ENCODE data around the gene CTXN1.

Gene CTXN1

DNA sequence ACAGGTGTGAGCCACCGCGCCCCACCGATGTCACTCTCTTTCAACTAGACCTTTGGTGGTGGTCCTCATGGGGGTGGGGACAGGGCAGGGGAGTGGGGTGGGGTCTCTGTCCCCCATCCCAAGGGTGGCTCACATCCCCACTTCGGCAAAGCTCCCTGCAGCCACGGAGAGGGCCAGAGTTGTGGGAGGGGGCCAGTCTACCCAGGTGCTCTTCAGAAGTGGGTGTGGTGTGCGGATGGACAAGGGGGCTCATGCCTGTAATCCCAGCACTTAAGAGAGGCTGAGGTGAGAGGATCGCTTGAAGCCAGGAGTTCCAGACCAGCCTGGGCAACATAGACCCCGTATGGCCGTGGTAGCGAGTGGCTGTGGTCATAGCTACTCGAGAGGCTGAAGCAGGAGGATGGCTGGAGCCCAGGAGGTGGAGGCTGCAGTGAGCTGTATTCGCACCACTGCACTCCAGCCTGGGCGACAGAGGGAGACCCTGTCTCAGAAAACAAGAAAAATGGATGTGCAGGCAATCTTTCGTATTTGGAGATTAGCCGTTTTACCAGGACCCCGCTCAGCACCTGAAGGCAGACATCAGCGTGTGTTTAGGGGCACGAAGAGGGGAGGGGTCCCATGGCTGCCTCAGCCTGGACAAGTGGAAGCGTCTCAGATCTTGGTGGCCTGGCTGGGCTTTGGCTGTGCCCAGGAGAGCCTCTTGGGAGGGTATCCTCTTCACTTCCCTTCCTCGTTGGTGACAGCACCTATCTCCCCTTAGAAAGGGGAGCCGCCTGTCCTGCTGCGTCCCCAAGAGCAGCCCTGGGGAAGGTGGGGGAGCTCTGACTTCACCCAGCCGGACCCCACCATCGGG, 10.5 kb downstream of the CTXN1 start:
- no peak for DNase-seq (ENCODE audit: insufficient read length, low spot score)
- no peak; the same call in 1 of the 2 replicates for TF ChIP-seq POLR2A (IDR thresholded peaks at IDR 0.05; ENCODE audit: low read depth, low read length)
- no peak for TF ChIP-seq POU2F2 (IDR thresholded peaks at IDR 0.05; ENCODE audit: low read depth, low read length)
- no peak for TF ChIP-seq SPI1 (IDR thresholded peaks at IDR 0.05; ENCODE audit: low read depth, low read length)
- no peak for TF ChIP-seq TAF1 (IDR thresholded peaks at IDR 0.05; ENCODE audit: low read depth, low read length)
- FAIRE-seq, result no peak

DNA sequence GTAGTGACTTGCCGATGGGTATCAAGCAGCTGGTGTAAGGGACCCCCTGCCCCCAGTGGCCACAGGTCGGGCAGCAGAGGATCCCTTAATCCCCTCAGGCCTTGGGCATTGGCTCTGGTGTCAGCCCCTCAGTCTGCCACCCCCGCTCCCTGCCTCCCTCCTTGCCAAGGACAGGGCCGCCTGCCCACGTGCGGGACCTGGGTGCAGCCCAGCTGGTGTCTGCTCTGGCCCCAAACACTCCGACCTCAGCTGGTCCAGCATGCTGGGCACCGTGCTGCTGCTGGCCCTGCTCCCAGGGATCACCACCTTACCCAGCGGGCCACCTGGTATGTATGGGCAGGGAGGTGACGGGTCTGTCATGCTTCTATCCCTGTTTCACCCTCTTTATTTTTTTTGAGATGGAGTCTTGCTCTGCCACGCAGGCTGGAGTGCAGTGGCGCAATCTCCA, 11.3 kb downstream of the CTXN1 start, which contains the start of gene TGFBR3L:
TSS of gene TGFBR3L (plus strand) at position 233 of the 448 bp plus-strand sequence.
- no peak for FAIRE-seq
- TF ChIP-seq TAF1 (IDR thresholded peaks at IDR 0.05; ENCODE audit: low read depth, low read length), result no peak
- peak; percentile 63; the same call in 1 of the 2 replicates for TF ChIP-seq POLR2AphosphoS5 (IDR thresholded peaks at IDR 0.05; ENCODE audit: low read depth, low read length)
- no peak for DNase-seq (ENCODE audit: insufficient read length, low spot score)

DNA sequence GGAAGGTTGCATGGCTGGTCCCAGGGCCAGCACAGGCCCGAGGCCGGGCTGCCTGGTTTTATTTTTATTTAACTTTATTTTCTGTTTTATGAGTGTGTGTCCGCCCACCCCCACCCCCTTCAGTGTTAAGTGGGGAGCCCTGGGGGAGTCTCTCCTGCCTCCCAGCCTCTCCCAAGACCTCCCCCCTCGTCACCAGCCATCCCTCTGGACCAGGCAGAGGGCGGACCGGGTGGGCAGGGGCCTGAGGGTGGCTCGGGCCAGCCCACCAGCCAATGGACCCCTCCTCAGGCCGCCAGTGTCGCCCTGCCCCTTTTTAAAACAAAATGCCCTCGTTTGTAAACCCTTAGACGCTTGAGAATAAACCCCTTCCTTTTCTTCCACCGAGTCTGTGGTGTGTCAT, 11.8 kb downstream of the CTXN1 start:
- no peak for DNase-seq (ENCODE audit: insufficient read length, low spot score)
- no peak for FAIRE-seq
- TF ChIP-seq PAX5 (IDR thresholded peaks at IDR 0.05; ENCODE audit: insufficient read depth, low read length, severe bottlenecking) (no peak), TAF1 (IDR thresholded peaks at IDR 0.05; ENCODE audit: low read depth, low read length) (no peak), POU2F2 (IDR thresholded peaks at IDR 0.05; ENCODE audit: low read depth, low read length) (no peak), POLR2A (IDR thresholded peaks at IDR 0.05; ENCODE audit: low read depth, low read length) (no peak), POLR2AphosphoS5 (IDR thresholded peaks at IDR 0.05; ENCODE audit: low read depth, low read length) (no peak), SPI1 (IDR thresholded peaks at IDR 0.05; ENCODE audit: low read depth, low read length) (no peak)

DNA sequence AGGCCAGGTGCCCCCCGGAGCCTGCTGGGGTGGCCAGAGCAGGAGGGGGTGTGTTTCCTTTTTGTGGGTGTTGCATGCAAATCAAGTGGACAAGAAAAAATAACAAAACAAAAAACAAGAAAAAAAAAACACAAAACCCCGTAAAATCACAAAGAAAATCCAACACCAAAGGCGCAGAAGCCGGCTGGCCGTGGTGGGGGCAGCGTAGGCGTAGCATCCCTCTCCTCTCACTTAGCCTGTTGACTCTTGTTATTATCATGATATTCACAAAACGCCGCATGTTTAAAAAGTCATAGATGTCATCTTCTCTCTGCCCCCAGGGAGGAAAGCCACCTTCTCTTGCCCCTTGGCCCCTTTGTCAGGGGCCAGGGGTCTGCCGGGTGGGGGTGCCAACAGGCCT, 12.3 kb downstream of the CTXN1 start:
- no peak for DNase-seq (ENCODE audit: insufficient read length, low spot score)
- no peak for FAIRE-seq
- TF ChIP-seq PAX5 (IDR thresholded peaks at IDR 0.05; ENCODE audit: insufficient read depth, low read length, severe bottlenecking) (no peak), POLR2AphosphoS5 (IDR thresholded peaks at IDR 0.05; ENCODE audit: low read depth, low read length) (no peak), POU2F2 (IDR thresholded peaks at IDR 0.05; ENCODE audit: low read depth, low read length) (no peak), POLR2A (IDR thresholded peaks at IDR 0.05; ENCODE audit: low read depth, low read length) (no peak), TAF1 (IDR thresholded peaks at IDR 0.05; ENCODE audit: low read depth, low read length) (no peak), SPI1 (IDR thresholded peaks at IDR 0.05; ENCODE audit: low read depth, low read length) (no peak)

DNA sequence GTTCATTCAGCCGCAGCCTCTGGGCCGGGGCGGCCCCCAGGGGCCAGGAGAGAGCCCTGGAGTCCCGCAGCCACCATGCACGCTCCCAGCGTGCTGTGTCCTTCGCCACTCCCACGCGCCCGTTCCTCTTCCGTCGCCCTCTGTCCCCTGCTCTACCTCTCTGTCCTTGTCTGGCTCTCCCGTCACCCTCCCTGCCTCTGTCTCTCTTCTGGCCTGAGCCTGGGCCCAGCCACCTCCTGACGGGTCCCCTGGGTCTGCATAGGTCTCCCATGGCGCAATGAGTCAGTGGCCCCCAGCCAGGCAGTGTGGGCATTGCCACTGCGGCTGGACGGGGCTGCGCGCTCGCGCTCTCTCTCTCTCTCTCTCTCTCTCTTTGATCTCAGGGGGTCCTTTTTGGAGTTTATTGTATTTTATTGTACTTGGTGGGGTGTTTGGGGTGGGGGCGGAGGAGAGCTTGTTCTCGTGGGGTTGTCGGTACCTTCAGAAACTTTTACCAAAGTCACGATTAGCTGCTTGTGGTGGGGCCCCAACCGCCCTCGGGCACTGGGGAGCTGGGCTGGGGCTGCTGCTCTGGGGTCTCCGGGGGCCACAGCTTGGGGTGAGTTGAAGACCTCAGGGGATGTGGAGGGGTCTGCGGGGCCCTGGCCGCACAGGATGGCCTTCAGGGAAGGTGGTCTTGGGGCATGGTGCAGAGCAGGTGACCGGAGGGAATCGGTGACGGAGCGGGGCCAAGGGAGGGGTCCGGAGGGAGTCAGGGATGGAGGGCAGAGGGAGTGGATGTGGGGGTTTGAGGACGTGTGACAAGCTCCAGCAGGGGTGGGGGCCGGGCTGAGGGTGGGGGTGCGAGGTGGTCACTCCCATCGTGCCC, 13.0 kb downstream of the CTXN1 start:
- DNase-seq (ENCODE audit: insufficient read length, low spot score) (no peak), FAIRE-seq (no peak)
- TF ChIP-seq TAF1 (IDR thresholded peaks at IDR 0.05; ENCODE audit: low read depth, low read length) (no peak), SPI1 (IDR thresholded peaks at IDR 0.05; ENCODE audit: low read depth, low read length) (no peak), POLR2AphosphoS5 (IDR thresholded peaks at IDR 0.05; ENCODE audit: low read depth, low read length) (no peak), PAX5 (IDR thresholded peaks at IDR 0.05; ENCODE audit: insufficient read depth, low read length, severe bottlenecking) (no peak)

DNA sequence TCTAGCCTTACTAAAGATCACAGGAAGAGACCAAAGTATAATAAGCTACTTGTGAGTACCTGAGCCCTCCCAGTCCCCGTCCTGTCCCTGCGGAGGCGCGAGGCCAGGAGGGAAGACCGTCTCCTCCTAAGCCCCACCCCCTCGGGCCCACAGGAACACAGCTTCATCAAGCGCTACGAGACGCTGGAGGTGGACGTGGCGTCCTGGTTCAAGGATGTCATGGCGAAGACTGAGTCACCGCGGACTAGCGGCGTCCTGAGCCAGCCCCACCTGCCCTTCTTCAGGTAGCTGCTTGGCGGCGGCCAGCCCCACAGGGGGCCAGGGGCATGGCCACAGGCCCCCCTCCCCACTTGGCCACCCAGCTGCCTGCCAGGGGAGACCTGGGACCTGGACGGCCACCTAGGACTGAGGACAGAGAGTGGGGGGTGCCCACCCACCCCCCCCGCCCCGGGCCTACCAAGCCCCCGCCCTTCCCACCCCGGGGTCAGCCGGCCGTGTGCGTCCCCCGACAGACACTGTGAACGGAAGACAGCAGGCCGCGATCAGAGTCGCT, 13.7 kb downstream of the CTXN1 start:
- no peak for TF ChIP-seq TAF1 (IDR thresholded peaks at IDR 0.05; ENCODE audit: low read depth, low read length)
- TF ChIP-seq POLR2A (IDR thresholded peaks at IDR 0.05; ENCODE audit: low read depth, low read length), result no peak
- no peak for TF ChIP-seq POLR2AphosphoS5 (IDR thresholded peaks at IDR 0.05; ENCODE audit: low read depth, low read length)
- no peak for TF ChIP-seq SPI1 (IDR thresholded peaks at IDR 0.05; ENCODE audit: low read depth, low read length)
- no peak for TF ChIP-seq PAX5 (IDR thresholded peaks at IDR 0.05; ENCODE audit: insufficient read depth, low read length, severe bottlenecking)
- no peak for TF ChIP-seq POU2F2 (IDR thresholded peaks at IDR 0.05; ENCODE audit: low read depth, low read length)
- FAIRE-seq (no peak), DNase-seq (ENCODE audit: insufficient read length, low spot score) (no peak)

DNA sequence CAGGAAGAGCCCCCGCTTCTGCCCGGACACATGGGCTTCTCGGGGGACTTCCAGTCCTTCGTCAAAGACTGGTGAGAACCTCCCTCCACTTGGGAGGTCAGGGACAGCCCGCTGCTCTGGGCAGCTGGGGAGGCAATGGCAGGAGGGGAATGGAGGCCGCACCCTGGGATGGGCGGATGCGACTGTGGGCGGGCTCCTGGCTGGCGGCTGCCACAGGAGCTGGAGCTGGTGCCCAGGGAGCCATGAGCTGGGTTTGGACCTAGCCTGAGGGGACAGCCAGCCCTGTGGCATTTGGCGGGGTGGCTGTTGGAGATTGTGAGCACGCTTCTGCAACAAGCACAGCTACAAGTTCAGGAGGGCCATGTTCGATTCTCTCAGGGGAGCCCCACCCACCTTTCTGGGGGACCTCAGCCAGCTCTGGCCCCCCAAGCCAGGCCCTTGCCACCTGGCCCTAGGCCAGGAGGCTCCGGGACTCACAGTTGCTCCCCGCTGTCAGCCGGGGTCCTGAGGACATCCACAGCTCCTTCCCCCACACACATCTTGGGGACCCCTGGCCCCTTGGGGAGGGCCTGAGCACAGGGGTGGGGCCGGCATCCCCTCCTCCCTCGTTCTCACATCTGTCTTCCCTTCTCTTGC, 14.3 kb downstream of the CTXN1 start:
- DNase-seq (ENCODE audit: insufficient read length, low spot score) (no peak), FAIRE-seq (no peak)
- TF ChIP-seq POU2F2 (IDR thresholded peaks at IDR 0.05; ENCODE audit: low read depth, low read length), result no peak
- no peak for TF ChIP-seq TAF1 (IDR thresholded peaks at IDR 0.05; ENCODE audit: low read depth, low read length)
- TF ChIP-seq POLR2A (IDR thresholded peaks at IDR 0.05; ENCODE audit: low read depth, low read length), result no peak

DNA sequence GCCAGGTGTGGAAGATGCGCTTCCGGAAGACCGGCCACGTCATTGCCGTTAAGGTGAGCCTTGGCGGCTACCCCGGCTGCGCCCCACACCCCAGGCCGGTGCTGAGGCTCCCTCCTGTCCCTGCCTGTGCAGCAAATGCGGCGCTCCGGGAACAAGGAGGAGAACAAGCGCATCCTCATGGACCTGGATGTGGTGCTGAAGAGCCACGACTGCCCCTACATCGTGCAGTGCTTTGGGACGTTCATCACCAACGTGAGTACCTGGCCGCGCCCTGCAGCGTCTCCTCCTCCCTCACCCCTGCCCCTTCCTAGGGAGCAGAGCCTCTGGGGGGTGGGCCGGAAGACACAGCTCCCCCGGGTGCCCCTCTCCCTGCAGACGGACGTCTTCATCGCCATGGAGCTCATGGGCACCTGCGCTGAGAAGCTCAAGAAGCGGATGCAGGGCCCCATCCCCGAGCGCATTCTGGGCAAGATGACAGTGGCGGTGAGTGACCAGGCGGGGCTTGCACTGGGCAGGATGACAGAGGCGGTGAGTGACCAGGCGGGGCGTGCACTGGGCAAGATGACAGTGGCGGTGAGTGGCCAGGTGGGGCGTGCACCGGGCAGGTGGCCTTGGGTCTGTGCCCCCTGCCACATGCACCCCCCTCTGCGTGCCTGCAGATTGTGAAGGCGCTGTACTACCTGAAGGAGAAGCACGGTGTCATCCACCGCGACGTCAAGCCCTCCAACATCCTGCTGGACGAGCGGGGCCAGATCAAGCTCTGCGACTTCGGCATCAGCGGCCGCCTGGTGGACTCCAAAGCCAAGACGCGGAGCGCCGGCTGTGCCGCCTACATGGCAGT, 15.4 kb downstream of the CTXN1 start:
- DNase-seq (ENCODE audit: insufficient read length, low spot score) (no peak), FAIRE-seq (no peak)
- TF ChIP-seq POLR2AphosphoS5 (IDR thresholded peaks at IDR 0.05; ENCODE audit: low read depth, low read length) (no peak), TAF1 (IDR thresholded peaks at IDR 0.05; ENCODE audit: low read depth, low read length) (no peak), SPI1 (IDR thresholded peaks at IDR 0.05; ENCODE audit: low read depth, low read length) (no peak), PAX5 (IDR thresholded peaks at IDR 0.05; ENCODE audit: insufficient read depth, low read length, severe bottlenecking) (no peak), POU2F2 (IDR thresholded peaks at IDR 0.05; ENCODE audit: low read depth, low read length) (no peak), POLR2A (IDR thresholded peaks at IDR 0.05; ENCODE audit: low read depth, low read length) (no peak)

Measured in GM12891 (cell line).